Urinary bladder (tissue), 4 donors: Measurements from ENCODE around the gene SIAH3. TPM values are rescaled to one million over a fixed set of nuclear protein-coding genes. Genes with fewer than 3 reads are reported as not detected.

Source experiments
- DNase-seq: peaks from one replicate; pipeline ENCODE4 v3.0.0-alpha.2; 2015; ENCODE audit errors: extremely low spot score
- H3K27ac ChIP-seq: one replicate; pipeline ENCODE4 v1.5.1; 2013; ENCODE audit warnings: low read depth, mild to moderate bottlenecking, moderate library complexity
- H3K36me3 ChIP-seq: one replicate; pipeline ENCODE4 v1.6.1; 2013; ENCODE audit warnings: mild to moderate bottlenecking, moderate library complexity; ENCODE audit not compliant: insufficient read depth
- H3K4me1 ChIP-seq: one replicate; pipeline ENCODE4 v1.6.1; 2013; ENCODE audit warnings: mild to moderate bottlenecking, moderate library complexity; ENCODE audit not compliant: insufficient read depth
- H3K4me3 ChIP-seq: one replicate; pipeline ENCODE4 v1.5.1; 2013; ENCODE audit warnings: low read depth, low read length
- WGBS: extraction: QIAGEN DNeasy Blood & Tissue Kit; methylation state at CpG from one replicate; pipeline ENCODE4 v1.1.7; 2013; 5-methylcytosine and 5-hydroxymethylcytosine counted together
- polyA plus RNA-seq: library from polyadenylated mRNA; stranded (reverse); fragments of 200-250 nt; gene quantifications from one replicate; pipeline ENCODE4 v1.2.3, GENCODE V29; 2013
- total RNA-seq: library from RNA; depleted of rRNA; stranded (reverse); fragments of >200 nt; gene quantifications from one replicate; pipeline ENCODE4 v1.2.3, GENCODE V29; 2014
- donor health status: healthy with polysubstance abuse.
- donor health status: healthy.

SIAH3 gene
- total and polyA plus RNA-seq, 2 donors, result 0.16 TPM; not detected in 1

- DNase-seq, result no peak
- Histone ChIP-seq H3K4me3 (no peak overlapping the region), H3K4me1 (peaks cover 1% of the 10 kb centered on the region), H3K36me3 (no peaks in the 10 kb centered on the region), H3K27ac (no peak overlapping the region)
- WGBS, result 72% methylated on average over 2 of the region's 2 CpGs
Measured at GRCh38 chr13:45849408-45849807, 2.1 kb downstream of the SIAH3 start.

DNA sequence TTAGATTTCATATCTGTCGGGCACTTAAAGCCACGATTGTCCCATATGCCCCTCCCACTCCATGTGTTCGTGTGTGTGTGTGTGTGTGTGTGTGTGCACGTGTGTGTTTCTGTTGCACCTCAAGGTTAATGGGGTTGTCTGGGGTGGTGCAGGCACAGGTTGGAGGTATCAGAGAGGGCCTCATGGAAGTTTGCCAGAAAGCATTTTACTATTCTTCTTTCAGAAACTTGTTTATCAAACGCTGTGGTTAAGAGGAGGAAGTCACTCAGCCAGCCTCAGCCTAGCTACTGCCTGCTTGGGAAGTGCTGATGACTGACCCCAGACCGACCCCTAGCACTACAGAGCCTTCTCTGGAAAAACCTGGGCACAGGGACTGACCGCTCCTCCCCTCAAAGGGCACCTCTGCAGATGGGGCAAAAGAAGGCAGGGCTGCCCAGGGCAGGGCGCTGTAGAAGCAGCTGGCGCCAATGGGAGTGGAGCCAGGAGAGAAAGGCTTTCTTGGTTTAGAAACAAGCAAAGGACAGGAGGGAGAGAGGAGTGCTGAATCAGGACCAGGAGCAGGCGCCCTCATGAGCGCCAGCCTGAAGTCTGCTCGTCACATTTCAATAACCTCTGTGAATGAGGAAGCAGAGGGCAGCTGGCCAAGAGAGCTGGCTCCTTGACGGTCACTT, 3.9 kb downstream of the SIAH3 start:
- peaks cover 1% of the 10 kb centered on the region for H3K4me1 ChIP-seq
- no peaks in the 10 kb centered on the region for H3K36me3 ChIP-seq
- DNase-seq, result no peak
- H3K27ac ChIP-seq, result no peak overlapping the region
- WGBS, result 39% methylated on average over 13 of the region's 13 CpGs
- H3K4me3 ChIP-seq, result no peak overlapping the region

DNA sequence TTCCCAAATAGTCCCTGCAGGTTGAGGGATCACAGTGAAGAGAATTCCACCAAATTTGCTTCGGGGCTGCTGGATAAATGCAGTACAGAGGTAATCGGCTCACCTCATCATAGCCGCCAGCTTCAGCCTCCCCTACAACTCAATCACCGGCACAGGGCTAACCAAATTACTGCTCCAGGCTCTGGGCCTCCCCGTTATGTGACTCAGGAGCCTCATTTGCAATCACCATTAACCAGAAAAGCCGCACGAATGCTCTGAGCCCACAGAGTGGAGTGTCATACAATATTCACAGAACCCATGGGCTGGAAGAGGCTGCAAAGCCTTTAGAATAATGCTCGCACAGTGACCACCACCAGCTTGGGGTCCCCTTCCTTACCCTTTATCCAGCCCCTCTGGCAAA, 4.9 kb downstream of the SIAH3 start:
- DNase-seq, result no peak

DNA sequence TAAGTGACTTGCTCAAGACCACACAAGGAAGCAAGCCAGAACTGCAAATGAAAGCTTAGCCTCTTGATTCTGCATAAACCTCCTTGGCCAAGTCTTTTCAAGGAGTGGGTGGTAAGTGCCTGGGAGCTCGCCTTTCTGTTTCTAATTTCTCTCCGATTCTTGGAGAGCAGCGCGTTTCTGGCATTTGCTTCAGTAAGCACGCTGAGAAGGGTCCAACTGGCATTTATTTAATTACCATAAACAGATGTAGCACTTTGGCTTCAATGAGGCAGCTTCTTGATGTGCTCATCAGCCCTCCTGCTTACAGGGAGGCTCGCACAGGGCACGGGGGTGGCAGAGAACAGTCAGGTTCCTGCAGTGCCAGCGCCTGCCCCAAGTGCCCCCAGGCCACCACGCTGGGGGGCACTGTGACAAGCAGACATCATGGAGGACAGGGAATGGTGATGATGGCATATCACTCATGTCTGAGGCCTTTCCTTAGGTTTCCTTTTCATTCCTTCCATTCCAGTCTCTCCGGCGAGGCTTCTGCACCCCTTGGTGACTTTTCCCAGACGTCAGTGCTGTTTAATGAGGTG, 13.3 kb downstream of the SIAH3 start:
- no peak for DNase-seq
- WGBS, result 59% methylated on average over 12 of the region's 12 CpGs
- Histone ChIP-seq H3K27ac (no peak overlapping the region), H3K4me3 (no peak overlapping the region), H3K4me1 (no peaks in the 10 kb centered on the region), H3K36me3 (no peaks in the 10 kb centered on the region)

More for the DNA sequence above, 4.9 kb downstream of the SIAH3 start:
- H3K4me1 ChIP-seq, result peaks cover 1% of the 10 kb centered on the region
- H3K36me3 ChIP-seq, result no peaks in the 10 kb centered on the region
- no peak overlapping the region for H3K4me3 ChIP-seq
- no peak overlapping the region for H3K27ac ChIP-seq
- WGBS, result 90% methylated on average over 8 of the region's 8 CpGs

DNA sequence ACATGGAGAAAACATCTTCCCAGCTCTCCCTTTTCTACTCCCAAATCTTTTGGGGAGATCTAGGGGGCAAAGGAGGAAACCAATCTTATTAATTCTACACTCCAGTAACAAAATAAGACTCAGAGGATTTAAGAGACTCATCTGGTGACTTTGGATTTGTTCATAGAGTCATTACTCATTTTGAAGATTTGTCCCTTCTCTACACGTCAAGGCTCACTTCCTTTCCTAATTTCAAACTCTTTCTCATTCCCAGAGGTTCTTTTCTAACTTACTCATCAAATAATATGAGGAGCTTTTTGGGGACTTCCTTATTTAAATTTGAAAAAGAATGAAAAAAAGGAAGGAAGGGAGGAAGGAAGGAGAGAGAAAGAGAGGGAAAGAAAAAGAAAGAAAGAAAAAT, 14.4 kb downstream of the SIAH3 start:
- 62% methylated on average over 1 of the region's 1 CpG for WGBS
- H3K36me3 ChIP-seq, result no peaks in the 10 kb centered on the region
- no peak overlapping the region for H3K27ac ChIP-seq
- H3K4me1 ChIP-seq, result no peaks in the 10 kb centered on the region
- no peak for DNase-seq
- no peak overlapping the region for H3K4me3 ChIP-seq

GRCh38 chr13:45834411-45834994, 17.1 kb downstream of the SIAH3 start:
- Histone ChIP-seq H3K4me3 (no peak overlapping the region), H3K27ac (no peak overlapping the region), H3K4me1 (no peaks in the 10 kb centered on the region), H3K36me3 (no peaks in the 10 kb centered on the region)
- WGBS, result 85% methylated on average over 7 of the region's 7 CpGs
- no peak for DNase-seq

DNA sequence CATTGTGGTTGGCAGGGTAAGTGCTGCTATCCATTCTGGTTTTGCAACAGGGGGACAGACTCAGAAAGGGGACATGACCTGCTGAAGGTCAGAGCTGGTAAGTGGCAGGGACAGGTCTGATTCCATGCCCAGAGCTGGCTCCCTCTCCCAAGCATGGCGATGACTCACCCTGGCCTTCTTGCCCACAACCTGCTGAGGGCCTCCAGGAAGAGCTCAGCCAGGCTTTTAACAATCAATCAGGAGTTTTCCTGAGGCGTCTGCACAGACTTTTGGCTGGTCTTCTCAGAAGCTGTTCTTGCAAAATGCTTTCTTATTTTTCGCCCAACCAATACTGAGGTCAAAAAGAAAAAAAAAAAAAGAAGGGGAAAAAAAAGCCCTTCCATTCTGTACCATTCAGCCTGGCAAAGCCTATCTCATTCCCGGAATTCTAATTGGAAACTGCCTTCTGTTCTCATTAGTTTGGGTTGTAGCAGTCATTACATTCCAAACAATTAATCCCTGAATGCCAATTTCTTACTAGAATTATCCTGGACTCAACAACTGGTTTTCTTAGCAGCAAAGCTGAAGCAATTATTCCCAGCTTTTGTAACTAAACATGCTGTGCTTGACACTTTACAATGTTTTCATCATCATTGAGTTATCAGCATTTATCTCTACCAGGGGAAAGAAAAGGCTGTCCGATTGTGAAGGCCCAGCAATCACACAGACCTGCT, 17.7 kb downstream of the SIAH3 start:
- 54% methylated on average over 5 of the region's 5 CpGs for WGBS
- Histone ChIP-seq H3K36me3 (no peaks in the 10 kb centered on the region), H3K4me3 (no peak overlapping the region), H3K27ac (no peak overlapping the region), H3K4me1 (no peaks in the 10 kb centered on the region)
- no peak for DNase-seq

GRCh38 chr13:45833242-45833641, 18.3 kb downstream of the SIAH3 start:
- no peaks in the 10 kb centered on the region for H3K36me3 ChIP-seq
- no peak overlapping the region for H3K4me3 ChIP-seq
- DNase-seq, result no peak
- H3K4me1 ChIP-seq, result no peaks in the 10 kb centered on the region
- H3K27ac ChIP-seq, result no peak overlapping the region
- WGBS, result 86% methylated on average over 4 of the region's 4 CpGs

DNA sequence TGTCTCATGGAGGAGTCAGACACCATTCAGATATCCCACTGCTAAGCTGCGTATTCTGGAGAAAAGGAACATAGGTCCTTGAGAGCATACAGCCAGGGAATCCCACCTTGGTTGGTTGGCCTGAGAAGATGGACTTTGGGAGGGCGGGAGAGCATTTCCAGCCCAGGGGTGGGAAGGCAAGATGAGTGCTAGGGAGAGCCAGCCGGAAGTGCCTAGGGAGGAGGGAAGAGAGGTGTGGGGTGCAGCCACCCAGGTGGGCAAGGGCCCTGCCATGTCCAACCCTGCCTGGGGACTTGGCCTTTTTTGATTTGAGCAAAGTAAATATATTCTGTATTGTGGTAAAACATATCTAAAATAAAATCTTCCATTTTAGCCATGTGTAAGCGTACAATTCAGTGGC, 19.7 kb downstream of the SIAH3 start:
- Histone ChIP-seq H3K4me1 (no peaks in the 10 kb centered on the region), H3K27ac (no peak overlapping the region), H3K4me3 (no peak overlapping the region), H3K36me3 (no peaks in the 10 kb centered on the region)
- no peak for DNase-seq
- 97% methylated on average over 4 of the region's 4 CpGs for whole genome bisulfite sequencing

DNA sequence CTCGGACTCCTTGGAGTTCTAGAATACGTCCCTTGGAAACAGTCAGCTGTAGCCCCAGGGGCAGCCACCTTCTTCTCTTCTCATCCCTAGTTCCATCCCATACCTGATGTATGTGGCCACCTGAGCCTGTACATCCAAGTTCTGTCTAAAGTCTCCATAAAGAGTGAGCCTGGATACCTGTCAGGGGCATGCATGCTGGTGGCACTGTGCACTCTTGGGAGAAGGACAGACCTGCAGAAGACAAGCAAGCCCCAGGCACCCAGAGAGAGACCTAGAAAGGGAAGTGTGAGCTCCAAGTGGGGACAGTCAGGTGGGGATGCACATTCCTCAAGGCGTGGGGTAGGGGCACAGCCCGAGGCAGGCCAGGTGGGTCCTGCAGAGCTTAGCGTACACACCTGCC, 21.4 kb downstream of the SIAH3 start:
- DNase-seq, result no peak
- no peaks in the 10 kb centered on the region for H3K36me3 ChIP-seq
- H3K4me1 ChIP-seq, result no peaks in the 10 kb centered on the region
- H3K4me3 ChIP-seq, result no peak overlapping the region
- H3K27ac ChIP-seq, result no peak overlapping the region
- 90% methylated on average over 5 of the region's 5 CpGs for WGBS

DNA sequence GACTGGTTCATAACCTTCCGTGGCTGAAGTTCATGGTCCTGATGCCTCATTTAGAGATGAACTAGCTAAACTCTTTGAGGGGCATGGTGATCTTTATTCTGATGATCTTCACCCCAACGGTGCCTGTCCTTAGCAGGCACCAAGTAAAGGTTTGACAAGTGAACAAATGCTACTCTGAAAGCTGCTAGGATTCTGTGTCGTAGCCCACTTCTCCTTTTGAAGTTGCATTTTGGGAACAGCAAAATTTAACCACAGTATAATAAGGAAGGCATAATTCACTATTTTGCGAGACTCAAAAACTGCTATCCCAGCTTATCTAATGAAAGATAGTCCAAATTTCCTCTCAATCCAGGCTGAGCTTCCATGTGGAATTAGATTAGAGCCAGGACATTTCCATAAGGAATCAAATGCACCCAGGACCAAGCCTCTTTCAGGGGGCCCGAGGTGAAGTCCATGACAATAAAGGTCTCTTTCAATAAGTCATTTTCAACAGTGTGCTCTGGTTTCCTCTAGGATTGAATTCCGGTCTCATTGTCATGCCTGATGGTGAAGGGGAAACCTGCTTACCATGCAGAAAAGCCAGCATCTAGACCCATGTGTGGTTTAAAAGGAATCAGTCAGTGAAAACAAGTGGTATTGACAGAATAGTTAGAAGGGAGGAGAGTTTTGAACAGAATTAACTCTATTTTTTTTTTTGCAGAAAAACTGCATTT, 23.1 kb downstream of the SIAH3 start:
- Histone ChIP-seq H3K4me3 (no peak overlapping the region), H3K4me1 (no peaks in the 10 kb centered on the region), H3K27ac (no peak overlapping the region), H3K36me3 (no peaks in the 10 kb centered on the region)
- no peak for DNase-seq
- 82% methylated on average over 6 of the region's 6 CpGs for WGBS

DNA sequence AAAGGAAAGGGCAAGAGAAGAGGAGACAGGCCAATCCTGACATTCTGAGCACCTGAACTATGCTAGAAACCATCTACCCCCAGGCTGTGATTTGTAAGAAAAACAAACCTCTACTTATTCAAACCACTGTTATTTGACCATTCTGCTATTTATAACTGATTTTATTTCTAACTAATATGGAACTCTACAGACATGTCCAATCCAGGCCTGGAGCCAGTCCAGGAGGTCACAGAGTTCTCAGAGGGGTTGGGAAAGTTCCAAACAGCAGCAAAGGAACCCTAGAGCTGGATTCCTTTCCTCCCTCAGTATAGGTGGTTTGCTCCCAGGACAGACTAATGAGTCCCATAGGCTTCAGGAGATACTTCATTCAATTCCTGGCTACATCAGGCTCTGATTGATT, 24.2 kb downstream of the SIAH3 start:
- Histone ChIP-seq H3K4me1 (no peaks in the 10 kb centered on the region), H3K4me3 (no peak overlapping the region), H3K36me3 (no peaks in the 10 kb centered on the region), H3K27ac (no peak overlapping the region)
- DNase-seq, result no peak

DNA sequence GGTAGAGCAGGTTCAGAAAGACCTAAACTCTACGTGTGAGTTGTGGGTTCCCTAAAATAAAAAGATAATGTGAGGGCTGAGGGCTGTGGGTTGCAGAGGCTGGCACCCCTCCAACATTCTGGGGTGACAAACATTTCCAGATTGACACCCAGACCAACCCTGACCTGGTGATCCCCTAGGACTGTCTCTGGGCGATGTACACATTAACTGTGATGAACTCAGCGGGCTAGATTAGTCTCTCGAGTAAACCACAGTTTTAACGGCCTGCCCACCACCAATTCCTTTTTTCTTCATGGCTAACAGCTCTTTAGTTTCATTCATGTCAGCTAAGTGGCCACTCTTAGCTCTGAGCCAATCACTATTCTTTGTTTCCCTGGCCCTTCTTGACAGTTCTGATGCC, 24.8 kb downstream of the SIAH3 start:
- no peak for DNase-seq
- 70% methylated on average over 5 of the region's 5 CpGs for WGBS
- Histone ChIP-seq H3K27ac (no peak overlapping the region), H3K36me3 (no peaks in the 10 kb centered on the region), H3K4me1 (no peaks in the 10 kb centered on the region), H3K4me3 (no peak overlapping the region)

DNA sequence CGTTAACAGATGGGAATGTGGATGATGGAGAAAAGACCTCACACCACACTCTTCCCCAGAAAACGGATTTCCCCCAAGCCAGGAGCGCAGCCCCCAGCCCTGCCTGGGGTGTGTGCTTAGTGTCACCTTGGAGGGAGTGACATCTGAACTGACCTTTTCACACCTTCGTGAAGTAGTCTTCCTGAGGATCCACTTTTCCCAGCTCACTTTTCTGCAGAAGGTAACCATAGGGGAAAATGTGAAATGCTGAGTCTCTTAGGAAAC, 26.2 kb downstream of the SIAH3 start:
- Histone ChIP-seq H3K4me3 (no peak overlapping the region), H3K27ac (no peak overlapping the region), H3K36me3 (no peaks in the 10 kb centered on the region), H3K4me1 (no peaks in the 10 kb centered on the region)
- 78% methylated on average over 4 of the region's 4 CpGs for WGBS
- no peak for DNase-seq
